HepG2 (cell line): ENCODE results near the gene TSC22D1. TPM values are rescaled to one million over a fixed set of nuclear protein-coding genes. Genes with fewer than 3 reads are reported as not detected.

ENCODE experiments used
- BCL6 ChIP-seq: IDR thresholded peaks from 2 replicates; pipeline ENCODE4 v1.6.1; 2016; ENCODE audit warnings: missing genetic modification reagents, missing compliant biosample characterization
- CBFB ChIP-seq: sonication (generic); formaldehyde crosslinking; IDR thresholded peaks from 2 replicates; pipeline ENCODE4 v1.4.0; 2020; ENCODE audit warnings: missing genetic modification reagents
- CREB1 ChIP-seq, 2 experiments: fragments of 450-650 bp in 1 of 2; IDR thresholded peaks; 2 replicates each; pipeline ENCODE4 v1.6.1; 2016 to 2017; ENCODE audit warnings: control low read depth in 1 of 2, mild to moderate bottlenecking in 1 of 2, missing compliant biosample characterization in 1 of 2, missing genetic modification characterization in 1 of 2
- KDM5A ChIP-seq: fragments of 200-600 bp; sonication (generic); IDR thresholded peaks from 2 replicates; pipeline ENCODE4 v1.7.0; 2018; ENCODE audit warnings: antibody characterized with exemption, mild to moderate bottlenecking, low read length, borderline replicate concordance
- KLF6 ChIP-seq: IDR thresholded peaks from 2 replicates; pipeline ENCODE4 v1.8.0; 2016; ENCODE audit warnings: missing biosample characterization, missing genetic modification reagents
- PHB2 ChIP-seq: fragments of 450-650 bp; IDR thresholded peaks from 2 replicates; pipeline ENCODE4 v1.6.1; 2018; ENCODE audit not compliant: partially characterized antibody
- PITX1 ChIP-seq: sonication (generic); formaldehyde crosslinking; IDR thresholded peaks from 2 replicates; pipeline ENCODE4 v1.5.1; 2020; ENCODE audit warnings: mild to moderate bottlenecking, missing genetic modification reagents
- POLR2AphosphoS5 ChIP-seq: IDR thresholded peaks from 2 replicates; pipeline ENCODE4 v1.6.1; 2012; ENCODE audit warnings: low read depth, low read length
- RFX5 ChIP-seq: IDR thresholded peaks from 2 replicates; pipeline ENCODE4 v1.6.1; 2011; ENCODE audit warnings: low read depth, low read length, improper control_type of control experiment
- ZFP36L1 ChIP-seq: sonication (generic); formaldehyde crosslinking; IDR thresholded peaks from 2 replicates; pipeline ENCODE4 v1.8.0; 2022; ENCODE audit warnings: mild to moderate bottlenecking, missing genetic modification reagents, moderate library complexity
- ZFP37 ChIP-seq: sonication (generic); formaldehyde crosslinking; IDR thresholded peaks from 2 replicates; pipeline ENCODE4 v1.4.0; 2020; ENCODE audit warnings: missing genetic modification reagents, borderline replicate concordance
- ZMYM2 ChIP-seq: sonication (generic); formaldehyde crosslinking; IDR thresholded peaks from 2 replicates; pipeline ENCODE4 v1.8.0; 2022; ENCODE audit warnings: mild to moderate bottlenecking, missing genetic modification reagents
- ZNF546 ChIP-seq: sonication (generic); formaldehyde crosslinking; conservative IDR thresholded peaks from 2 replicates; pipeline ENCODE4 v1.8.1; 2023; ENCODE audit warnings: mild to moderate bottlenecking, missing genetic modification reagents
- ZNF547 ChIP-seq: sonication (generic); formaldehyde crosslinking; IDR thresholded peaks from 2 replicates; pipeline ENCODE4 v1.5.1; 2020; ENCODE audit warnings: mild to moderate bottlenecking, missing genetic modification reagents
- ZNF572 ChIP-seq: sonication (generic); formaldehyde crosslinking; IDR thresholded peaks from 2 replicates; pipeline ENCODE4 v1.5.1; 2020; ENCODE audit warnings: mild to moderate bottlenecking, missing genetic modification reagents
- ZNF577 ChIP-seq: sonication (generic); formaldehyde crosslinking; IDR thresholded peaks from 2 replicates; pipeline ENCODE4 v1.4.0; 2020; ENCODE audit warnings: mild to moderate bottlenecking, low read depth, missing genetic modification reagents, borderline replicate concordance
- ZNF674 ChIP-seq: sonication (generic); formaldehyde crosslinking; IDR thresholded peaks from 2 replicates; pipeline ENCODE4 v1.5.0; 2020; ENCODE audit warnings: low read depth, mild to moderate bottlenecking, missing genetic modification reagents
- ZNF790 ChIP-seq: sonication (generic); formaldehyde crosslinking; IDR thresholded peaks from 2 replicates; pipeline ENCODE4 v1.8.0; 2022; ENCODE audit warnings: missing genetic modification reagents, mild to moderate bottlenecking, borderline replicate concordance
- polyA plus RNA-seq, 8 experiments: library from polyadenylated mRNA; depleted of rRNA in 3 of 8; stranded (reverse) in 7 of 8; unstranded in 1 of 8; fragments of >200 nt; fragmentation: Illumina TruSeq in 4 of 8; extraction: Trizol in 4 of 8; gene quantifications; 2 replicates each; pipeline versions ENCODE4 v1.2.1 to v1.2.3, GENCODE V29; 2011 to 2016; ENCODE audit warnings: low read depth in 4 of 8, missing spikeins in 1 of 8, mixed read lengths in 1 of 8; ENCODE audit not compliant: insufficient read depth in 1 of 8
- total RNA-seq, 5 experiments: library from RNA; depleted of rRNA; stranded (reverse); fragments of >200 nt; fragmentation: Illumina TruSeq; extraction: Trizol; gene quantifications; 2 replicates each; pipeline ENCODE4 v1.2.3, GENCODE V29; 2016; ENCODE audit warnings: low read depth in 1 of 5
- TF ChIP-seq, protein P1 (sequence below): sonication (generic); formaldehyde crosslinking; IDR thresholded peaks from 2 replicates; pipeline ENCODE4 v1.4.0; 2020; ENCODE audit warnings: missing genetic modification reagents
- TF ChIP-seq, protein P2 (sequence below): sonication (generic); formaldehyde crosslinking; IDR thresholded peaks from 2 replicates; pipeline ENCODE4 v1.8.0; 2022; ENCODE audit warnings: missing genetic modification reagents, mild to moderate bottlenecking, inconsistent platforms, borderline replicate concordance
- TF ChIP-seq, protein P3 (sequence below): sonication (generic); formaldehyde crosslinking; IDR thresholded peaks from 2 replicates; pipeline ENCODE4 v1.4.0; 2020; ENCODE audit warnings: mild to moderate bottlenecking, missing genetic modification reagents
- TF ChIP-seq, protein P4 (sequence below): IDR thresholded peaks from 2 replicates; pipeline ENCODE4 v1.6.1; 2016; ENCODE audit warnings: missing biosample characterization, missing genetic modification reagents, low read depth
- TF ChIP-seq, protein P5 (sequence below): sonication (generic); formaldehyde crosslinking; conservative IDR thresholded peaks from 2 replicates; pipeline ENCODE4 v1.4.0; 2020; ENCODE audit warnings: missing genetic modification reagents

The TSC22D1 gene
- total and polyA plus RNA-seq, 2 of the 13 experiments (the other 11 are each of a cell fraction or from before 2014, with no cell fraction given): 18.4 to 35.7 TPM

DNA sequence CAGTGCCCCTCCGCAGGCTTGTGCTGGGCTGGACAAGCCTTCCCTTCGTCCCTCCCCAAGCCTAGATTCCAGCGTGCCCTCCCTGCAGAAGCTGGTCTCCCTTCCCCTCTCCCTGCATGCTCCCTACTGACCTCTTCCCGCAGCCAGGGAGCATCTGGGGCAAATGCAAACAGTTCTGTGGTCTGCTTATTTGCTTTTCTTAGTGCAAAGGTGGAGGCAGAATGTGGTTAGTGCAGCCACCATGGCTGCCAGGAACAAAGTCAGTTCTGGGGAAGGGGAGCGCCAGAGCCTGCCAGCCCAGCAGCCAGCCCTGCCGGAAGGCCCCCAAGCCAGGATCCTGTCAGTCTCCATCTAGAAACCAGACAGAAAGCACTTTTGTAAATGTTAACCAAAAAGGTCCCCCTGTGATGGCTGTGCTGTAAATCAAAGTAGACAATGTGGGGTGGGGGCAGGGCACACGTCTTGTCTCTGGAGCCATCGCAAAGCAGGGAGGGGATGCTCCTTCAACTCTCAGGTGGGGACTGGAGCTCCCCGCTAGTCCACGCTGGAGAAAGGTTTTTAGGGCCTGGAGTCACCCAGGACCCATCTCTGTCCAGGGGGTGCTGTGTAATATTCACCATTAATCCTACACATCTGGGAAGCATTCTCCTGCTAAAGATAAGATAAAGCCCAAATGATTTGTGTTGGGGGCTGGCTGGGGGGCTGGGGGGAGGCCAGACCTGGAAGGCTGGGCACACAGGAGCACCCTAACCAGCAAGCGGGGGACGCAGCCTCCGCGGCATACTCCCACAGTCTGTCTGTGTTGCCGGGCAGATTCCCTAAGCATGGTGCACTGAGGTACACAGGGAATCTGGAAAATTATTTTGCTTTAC, 171.6 kb downstream of the TSC22D1 start (continued):
- TF ChIP-seq ZNF790 (CRISPR knock-in tag): no peak
- TF ChIP-seq KLF6: 0 out of 2 replicates have a peak, but pooled peaks have one; percentile 44
- no peak for TF ChIP-seq KDM5A
- peak; percentile 79 for TF ChIP-seq BCL6 (CRISPR knock-in tag)
- TF ChIP-seq, protein P1, sequence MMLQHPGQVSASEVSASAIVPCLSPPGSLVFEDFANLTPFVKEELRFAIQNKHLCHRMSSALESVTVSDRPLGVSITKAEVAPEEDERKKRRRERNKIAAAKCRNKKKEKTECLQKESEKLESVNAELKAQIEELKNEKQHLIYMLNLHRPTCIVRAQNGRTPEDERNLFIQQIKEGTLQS: no peak; the same call in 1 of the 2 replicates
- TF ChIP-seq CBFB (CRISPR knock-in tag): peak; percentile 83
- TF ChIP-seq ZNF674 (CRISPR knock-in tag): no peak
- TF ChIP-seq, protein P2, sequence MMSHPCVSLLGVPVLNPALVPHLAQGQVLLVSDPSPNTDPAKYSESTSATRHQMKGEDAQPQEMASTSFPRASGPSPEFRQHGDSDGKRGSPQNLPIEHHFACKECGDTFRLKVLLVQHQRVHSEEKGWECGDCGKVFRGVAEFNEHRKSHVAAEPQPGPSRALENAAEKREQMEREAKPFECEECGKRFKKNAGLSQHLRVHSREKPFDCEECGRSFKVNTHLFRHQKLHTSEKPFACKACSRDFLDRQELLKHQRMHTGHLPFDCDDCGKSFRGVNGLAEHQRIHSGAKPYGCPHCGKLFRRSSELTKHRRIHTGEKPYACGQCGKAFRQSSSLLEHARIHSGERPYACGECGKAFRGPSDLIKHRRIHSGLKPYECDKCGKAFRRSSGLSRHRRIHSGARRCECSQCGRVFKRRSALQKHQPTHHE: peak; percentile 72; the same call in 1 of the 2 replicates
- TF ChIP-seq RFX5: peak; percentile 81; the same call in 1 of the 2 replicates
- no peak; the same call in 1 of the 2 replicates for TF ChIP-seq ZNF547 (CRISPR knock-in tag)
- no peak for TF ChIP-seq ZNF577 (CRISPR knock-in tag)
- TF ChIP-seq, protein P3, sequence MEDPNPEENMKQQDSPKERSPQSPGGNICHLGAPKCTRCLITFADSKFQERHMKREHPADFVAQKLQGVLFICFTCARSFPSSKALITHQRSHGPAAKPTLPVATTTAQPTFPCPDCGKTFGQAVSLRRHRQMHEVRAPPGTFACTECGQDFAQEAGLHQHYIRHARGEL (CRISPR knock-in tag): no peak; the same call in 1 of the 2 replicates
- TF ChIP-seq ZNF546 (CRISPR knock-in tag): no peak
- TF ChIP-seq ZFP37 (CRISPR knock-in tag): no peak
- TF ChIP-seq PITX1 (CRISPR knock-in tag): peak; percentile 75
- TF ChIP-seq PHB2: no peak
- no peak for TF ChIP-seq ZNF572
- no peak for TF ChIP-seq ZFP36L1 (CRISPR knock-in tag)
- TF ChIP-seq CREB1 (IDR thresholded peaks at IDR 0.05): no peak
- no peak for TF ChIP-seq CREB1 (CRISPR knock-in tag; IDR thresholded peaks at IDR 0.05)
- peak; percentile 93 for TF ChIP-seq POLR2AphosphoS5
- TF ChIP-seq, protein P4, sequence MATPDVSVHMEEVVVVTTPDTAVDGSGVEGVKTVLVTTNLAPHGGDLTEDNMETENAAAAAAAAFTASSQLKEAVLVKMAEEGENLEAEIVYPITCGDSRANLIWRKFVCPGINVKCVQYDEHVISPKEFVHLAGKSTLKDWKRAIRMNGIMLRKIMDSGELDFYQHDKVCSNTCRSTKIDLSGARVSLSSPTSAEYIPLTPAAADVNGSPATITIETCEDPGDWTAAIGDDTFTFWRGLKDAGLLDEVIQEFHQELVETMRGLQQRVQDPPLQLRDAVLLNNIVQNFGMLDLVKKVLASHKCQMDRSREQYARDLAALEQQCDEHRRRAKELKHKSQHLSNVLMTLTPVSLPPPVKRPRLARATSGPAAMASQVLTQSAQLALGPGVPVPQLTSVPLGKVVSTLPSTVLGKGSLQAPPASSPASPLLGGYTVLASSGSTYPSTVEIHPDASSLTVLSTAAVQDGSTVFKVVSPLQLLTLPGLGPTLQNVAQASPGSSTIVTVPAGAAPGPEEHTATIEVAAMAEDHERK: no peak
- TF ChIP-seq, protein P5, sequence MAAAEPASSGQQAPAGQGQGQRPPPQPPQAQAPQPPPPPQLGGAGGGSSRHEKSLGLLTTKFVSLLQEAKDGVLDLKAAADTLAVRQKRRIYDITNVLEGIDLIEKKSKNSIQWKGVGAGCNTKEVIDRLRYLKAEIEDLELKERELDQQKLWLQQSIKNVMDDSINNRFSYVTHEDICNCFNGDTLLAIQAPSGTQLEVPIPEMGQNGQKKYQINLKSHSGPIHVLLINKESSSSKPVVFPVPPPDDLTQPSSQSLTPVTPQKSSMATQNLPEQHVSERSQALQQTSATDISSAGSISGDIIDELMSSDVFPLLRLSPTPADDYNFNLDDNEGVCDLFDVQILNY: no peak
- TF ChIP-seq ZMYM2: no peak
